ENCODE measurements around the gene FASN. TPM values are rescaled to one million over a fixed set of nuclear protein-coding genes. Genes with fewer than 3 reads are reported as not detected.

The FASN gene
- 49.1 and 83.8 TPM in 2 replicates for total RNA-seq

GRCh38 chr17:82098169-82098938, at the start of gene FASN:
Gene FASN (minus strand): TSS chr17:82098236. CDS start chr17:82096445, 1,791 bp downstream.

GRCh38 chr17:82065638-82066303, 32.3 kb downstream of the FASN start, which contains the start of gene DUS1L:
Gene DUS1L (minus strand): TSS chr17:82065804. CDS start chr17:82065059, 745 bp downstream.

GRCh38 chr17:82051776-82052637, 46.0 kb downstream of the FASN start, which contains the start of the genes GPS1 and RFNG:
Gene GPS1 (plus strand): TSS chr17:82051898. CDS start chr17:82051932, 34 bp downstream.
Gene RFNG (minus strand): TSS chr17:82051811. CDS start chr17:82051766, 45 bp downstream.

GRCh38 chr17:82037092-82037888, 60.7 kb downstream of the FASN start, which contains the start of gene DCXR:
Gene DCXR (minus strand): TSS chr17:82037697. CDS start chr17:82037682, 15 bp downstream.

GRCh38 chr17:82031303-82031884, 66.6 kb downstream of the FASN start, which contains the start of gene RAC3:
Gene RAC3 (plus strand): TSS chr17:82031678. CDS start chr17:82031762, 84 bp downstream.

Other genes starting within 250 kb of the FASN start
- gene P4HB, start 237.7 kb downstream of the FASN start, total RNA-seq: 648 and 838 TPM in 2 replicates
- gene ARHGDIA, start 226.9 kb downstream of the FASN start, total RNA-seq: 59.0 and 168 TPM in 2 replicates
- gene ALYREF, start 206.7 kb downstream of the FASN start, total RNA-seq: 233 and 248 TPM in 2 replicates
- gene ANAPC11, start 206.5 kb downstream of the FASN start, total RNA-seq: 208 and 256 TPM in 2 replicates
- gene NPB, start 196.0 kb downstream of the FASN start, total RNA-seq: not detected in 2 replicates
- 45.5 and 59.4 TPM in 2 replicates for gene PCYT2, start 186.8 kb downstream of the FASN start, total RNA-seq
- 17.2 and 36.6 TPM in 2 replicates for gene SIRT7, start 180.1 kb downstream of the FASN start, total RNA-seq
- 13.3 and 17.2 TPM in 2 replicates for gene MAFG, start 170.5 kb downstream of the FASN start, total RNA-seq
- gene PYCR1, start 160.9 kb downstream of the FASN start, total RNA-seq: 114 and 138 TPM in 2 replicates
- gene MYADML2, start 151.0 kb downstream of the FASN start, total RNA-seq: not detected in 2 replicates
- gene NOTUM, start 137.0 kb downstream of the FASN start, total RNA-seq: not detected in 2 replicates
- gene ASPSCR1, start 120.6 kb downstream of the FASN start, total RNA-seq: 19.8 and 21.4 TPM in 2 replicates
- gene CENPX, start 75.4 kb downstream of the FASN start, total RNA-seq: 78.9 and 79.6 TPM in 2 replicates
- gene LRRC45, start 74.9 kb downstream of the FASN start, total RNA-seq: 21.8 and 29.8 TPM in 2 replicates
- gene RAC3, start 66.6 kb downstream of the FASN start, total RNA-seq: 17.5 and 40.0 TPM in 2 replicates
- 66.1 and 75.0 TPM in 2 replicates for gene DCXR, start 60.5 kb downstream of the FASN start, total RNA-seq
- gene RFNG, start 46.4 kb downstream of the FASN start, total RNA-seq: 19.8 and 22.2 TPM in 2 replicates
- 95.9 and 105 TPM in 2 replicates for gene GPS1, start 46.3 kb downstream of the FASN start, total RNA-seq
- gene DUS1L, start 32.4 kb downstream of the FASN start, total RNA-seq: 59.8 and 77.2 TPM in 2 replicates
- gene CCDC57, start 114.6 kb upstream of the FASN start, total RNA-seq: 7.1 and 8.1 TPM in 2 replicates
- 120 and 156 TPM in 2 replicates for gene SLC16A3, start 130.8 kb upstream of the FASN start, total RNA-seq
- 45.7 and 54.6 TPM in 2 replicates for gene CSNK1D, start 175.5 kb upstream of the FASN start, total RNA-seq
- not detected in 2 replicates for gene CD7, start 219.4 kb upstream of the FASN start, total RNA-seq
- 0.65 and 8.8 TPM in 2 replicates for gene SECTM1, start 235.5 kb upstream of the FASN start, total RNA-seq

Data from epithelial cell of umbilical artery (primary cell).